ENCODE measurements around the gene ANK2.

The ANK2 gene

GRCh38 chr4:113405874-113406722 is 356.6 kb downstream of the ANK2 start:
- DNase-seq: no peak

DNA sequence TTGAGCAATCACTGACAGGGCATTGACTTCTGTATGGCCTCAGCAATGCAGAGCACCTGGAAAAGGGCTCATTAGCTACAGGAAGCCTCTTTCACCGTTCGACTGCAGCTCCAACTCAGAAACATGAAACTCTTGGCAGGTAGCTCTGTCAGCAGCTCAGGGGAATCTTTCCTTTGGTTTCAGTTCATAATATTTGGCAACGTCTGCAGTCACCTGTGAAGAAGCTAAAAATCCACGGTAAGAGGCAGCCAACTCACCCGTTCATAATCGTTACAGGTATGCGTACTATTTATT is 357.2 kb downstream of the ANK2 start:
- DNase-seq: no peak

DNA sequence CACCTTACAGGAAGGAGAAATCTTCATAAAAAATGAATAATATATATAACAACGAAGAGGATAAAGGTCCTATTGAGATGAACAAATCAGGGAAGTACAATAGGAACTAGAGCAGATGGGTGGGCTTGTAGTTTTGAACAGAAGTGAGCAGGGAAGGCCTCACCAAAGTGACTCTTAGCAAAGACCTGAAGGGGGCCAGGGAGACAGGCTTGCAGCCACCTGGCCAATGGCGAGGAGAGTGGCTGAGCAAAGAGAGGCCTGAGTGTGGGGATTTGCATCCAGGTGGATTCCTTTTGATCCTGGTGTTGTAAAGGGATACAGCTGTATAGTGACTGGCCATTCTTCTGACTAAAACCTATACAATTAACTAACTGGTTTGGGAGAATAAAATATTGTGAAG is 358.0 kb downstream of the ANK2 start:
- DNase-seq: no peak

GRCh38 chr4:113409181-113409580 is 359.7 kb downstream of the ANK2 start:
- no peak for DNase-seq

DNA sequence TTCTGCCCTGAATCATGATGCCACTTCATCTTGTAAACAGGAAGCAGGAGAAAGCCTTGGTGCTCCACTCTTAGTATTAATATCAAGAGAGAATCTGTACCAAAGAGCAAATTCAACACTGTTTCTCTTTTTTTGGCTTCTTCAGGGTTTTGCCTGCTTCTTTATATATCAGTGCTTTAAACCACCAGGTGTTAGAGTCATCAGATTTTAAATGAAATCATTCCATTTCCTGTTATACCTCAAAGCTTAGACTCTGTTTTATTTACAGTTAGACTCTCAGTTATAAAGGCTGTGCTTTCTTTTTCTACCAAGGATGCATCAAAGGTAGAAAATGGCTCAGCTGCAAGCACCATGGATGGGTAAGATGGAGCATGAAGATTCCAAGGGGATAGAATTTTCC is 361.2 kb downstream of the ANK2 start:
- no peak for DNase-seq

GRCh38 chr4:113411496-113411938 is 362.1 kb downstream of the ANK2 start:
- peak; percentile 86 for DNase-seq

DNA sequence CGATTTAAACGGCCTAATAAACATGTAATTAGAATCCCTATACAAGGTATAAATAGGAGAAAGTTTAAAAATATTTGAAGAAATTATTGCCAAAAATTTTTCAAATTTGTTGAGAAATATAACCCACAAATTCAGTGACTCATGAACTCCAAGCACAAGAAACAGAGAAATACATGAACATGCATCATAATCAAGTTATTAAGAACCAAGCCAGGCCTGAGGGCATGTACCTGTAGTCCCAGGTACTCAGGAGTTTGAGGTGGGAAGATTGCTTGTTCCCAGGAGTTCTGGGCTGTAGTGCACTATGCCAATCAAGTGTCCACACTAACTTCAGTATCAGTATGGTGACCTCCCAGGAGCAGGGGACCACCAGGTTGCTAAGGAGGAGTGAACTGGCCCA is 370.2 kb downstream of the ANK2 start:
- no peak for DNase-seq

GRCh38 chr4:113420938-113421337 is 371.5 kb downstream of the ANK2 start:
- no peak for DNase-seq

DNA sequence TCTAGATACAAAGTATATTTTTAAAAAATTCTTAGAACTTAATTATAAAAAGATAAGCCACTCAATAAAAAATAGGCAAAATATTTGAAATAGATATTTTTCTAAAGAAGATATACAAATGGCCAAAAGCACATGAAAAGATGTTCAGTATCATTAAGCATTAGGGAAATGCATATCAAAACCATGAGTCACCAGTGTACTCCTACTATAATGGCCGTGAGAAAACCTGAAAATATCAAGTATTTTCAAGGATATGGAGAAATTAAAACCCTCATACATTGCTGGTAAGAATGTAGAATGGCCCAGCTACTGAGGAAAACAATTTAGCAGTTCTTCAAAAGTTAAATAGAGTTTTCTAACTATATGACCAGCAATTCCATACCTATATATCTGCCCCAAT is 374.2 kb downstream of the ANK2 start:
- DNase-seq: peak; percentile 64

DNA sequence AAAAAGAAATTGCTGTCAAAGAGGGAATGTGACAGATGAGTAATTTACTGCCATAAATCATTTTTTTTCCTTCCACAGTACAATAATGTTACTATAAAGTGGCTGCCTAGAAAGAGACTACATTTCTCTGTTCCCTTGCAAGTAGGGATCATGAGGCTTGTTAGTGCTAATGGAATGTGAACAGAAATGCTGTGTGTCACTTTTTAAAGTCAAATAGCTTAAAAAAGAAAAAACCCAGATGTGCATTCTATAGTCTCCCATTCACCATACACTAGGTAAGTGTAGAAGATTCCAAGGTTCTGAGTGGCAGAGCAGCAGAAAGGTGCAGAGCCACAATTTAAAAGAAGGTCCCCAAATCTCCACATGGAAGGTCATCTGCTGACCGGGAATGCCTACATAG is 383.7 kb downstream of the ANK2 start:
- peak; percentile 17 for DNase-seq
